GM12892 (cell line): ENCODE data around the gene ANO2.

ENCODE experiments used
- POLR2A ChIP-seq: IDR thresholded peaks from 2 replicates; pipeline ENCODE4 v1.6.1; 2011; ENCODE audit warnings: low read depth, low read length, control low read depth
- POLR2AphosphoS5 ChIP-seq: IDR thresholded peaks from 2 replicates; pipeline ENCODE4 v1.6.1; 2011; ENCODE audit warnings: low read depth, low read length, control low read depth
- TAF1 ChIP-seq: IDR thresholded peaks from 2 replicates; pipeline ENCODE4 v1.6.1; 2011; ENCODE audit warnings: low read depth, mild to moderate bottlenecking, control low read depth, low read length, borderline replicate concordance

DNA sequence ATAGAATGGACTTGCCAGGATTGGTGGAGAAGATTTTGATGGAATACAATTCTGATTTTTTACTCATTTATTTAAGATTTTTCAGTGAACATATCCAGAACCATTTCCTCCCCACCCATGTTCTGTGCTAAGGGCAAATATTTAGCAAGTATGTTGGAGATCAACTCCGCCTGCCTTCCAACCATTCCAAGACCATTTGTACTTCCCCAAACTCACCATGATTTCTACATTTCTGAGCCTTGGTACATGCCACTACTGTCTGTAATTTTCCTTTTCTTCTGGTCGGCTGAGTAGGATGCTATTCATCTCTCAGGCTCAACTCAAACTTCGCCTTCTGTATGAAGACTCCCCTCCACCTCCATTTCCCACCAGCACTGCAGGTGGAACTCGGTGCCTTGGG lies 362.5 kb downstream of the ANO2 start:
- TF ChIP-seq POLR2A (no peak), POLR2AphosphoS5 (no peak), TAF1 (no peak)
